ENCODE measurements around the gene ALK. TPM values are rescaled to one million over a fixed set of nuclear protein-coding genes. Genes with fewer than 3 reads are reported as not detected.

Gene ALK
- total and polyA plus RNA-seq, 2 experiments from 2014 or later: 0.35 TPM; not detected in 1

GRCh38 chr2:29638641-29639040, 282.7 kb downstream of the ALK start:
- DNase-seq (ENCODE audit: low spot score) (no peak), ATAC-seq (no peak)
- H2AFZ ChIP-seq: no peak overlapping the region
- H4K20me1 ChIP-seq (replicated peaks; ENCODE audit: insufficient read depth): no peaks in the 10 kb centered on the region
- no peaks in the 10 kb centered on the region for H3K9me2 ChIP-seq (ENCODE audit: insufficient read depth)
- H3K27me3 Mint-ChIP-seq (ENCODE audit: insufficient read depth, low read depth, poor library complexity): no peaks in the 10 kb centered on the region
- no peak overlapping the region for H3K27ac ChIP-seq (ENCODE audit: low read depth)
- peaks cover 3% of the 10 kb centered on the region; the same call in 1 of the 3 replicates for H3K9me3 Mint-ChIP-seq
- no peak overlapping the region for H3K4me3 ChIP-seq
- no peaks in the 10 kb centered on the region for H3K27me3 ChIP-seq (ENCODE audit: insufficient read depth)
- no peak overlapping the region for H3K4me3 Mint-ChIP-seq
- no peaks in the 10 kb centered on the region for H3K4me1 Mint-ChIP-seq
- no peak for TF ChIP-seq CREB1 (CRISPR knock-in tag; IDR thresholded peaks at IDR 0.05; ENCODE audit: low read depth)
- no peak for TF ChIP-seq POLR2AphosphoS5 (IDR thresholded peaks at IDR 0.05; ENCODE audit: low read depth)
- no peak for TF ChIP-seq JUNB (IDR thresholded peaks at IDR 0.05; ENCODE audit: unreplicated experiment)
- TF ChIP-seq ZNF114 (CRISPR knock-in tag; IDR thresholded peaks at IDR 0.05): no peak
- no peak for TF ChIP-seq NANOG (IDR thresholded peaks at IDR 0.05; ENCODE audit: borderline replicate concordance)
- TF ChIP-seq ZNF331 (CRISPR knock-in tag; IDR thresholded peaks at IDR 0.05; ENCODE audit: low read depth): no peak
- TF ChIP-seq, protein P1, sequence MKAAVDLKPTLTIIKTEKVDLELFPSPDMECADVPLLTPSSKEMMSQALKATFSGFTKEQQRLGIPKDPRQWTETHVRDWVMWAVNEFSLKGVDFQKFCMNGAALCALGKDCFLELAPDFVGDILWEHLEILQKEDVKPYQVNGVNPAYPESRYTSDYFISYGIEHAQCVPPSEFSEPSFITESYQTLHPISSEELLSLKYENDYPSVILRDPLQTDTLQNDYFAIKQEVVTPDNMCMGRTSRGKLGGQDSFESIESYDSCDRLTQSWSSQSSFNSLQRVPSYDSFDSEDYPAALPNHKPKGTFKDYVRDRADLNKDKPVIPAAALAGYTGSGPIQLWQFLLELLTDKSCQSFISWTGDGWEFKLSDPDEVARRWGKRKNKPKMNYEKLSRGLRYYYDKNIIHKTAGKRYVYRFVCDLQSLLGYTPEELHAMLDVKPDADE (IDR thresholded peaks at IDR 0.05): no peak
- no peak for TF ChIP-seq CTCF (conservative IDR thresholded peaks at IDR 0.05; ENCODE audit: low read depth in 2 of 2)
- no peak for TF ChIP-seq EZH2 (IDR thresholded peaks at IDR 0.05; ENCODE audit: low read depth, unreplicated experiment)
- no peak for TF ChIP-seq EZH2phosphoT487 (IDR thresholded peaks at IDR 0.05; ENCODE audit: unreplicated experiment)
- no peaks in the 10 kb centered on the region for H3K36me3 ChIP-seq (ENCODE audit: insufficient read depth)
- no peaks in the 10 kb centered on the region for H3K4me1 ChIP-seq (ENCODE audit: insufficient read depth)
- no peak overlapping the region for H3K27ac Mint-ChIP-seq
- no peaks in the 10 kb centered on the region for H3K36me3 Mint-ChIP-seq (ENCODE audit: low read depth)
- no peaks in the 10 kb centered on the region for H3F3A ChIP-seq (replicated peaks; ENCODE audit: low read depth)
- H3K79me2 ChIP-seq (replicated peaks; ENCODE audit: insufficient read depth): no peaks in the 10 kb centered on the region
- no peak overlapping the region for H3K4me2 ChIP-seq

GRCh38 chr2:29634916-29635315, 286.5 kb downstream of the ALK start:
- Mint-ChIP-seq H3K4me1 (no peaks in the 10 kb centered on the region), H3K9me3 (no peaks in the 10 kb centered on the region), H3K36me3 (ENCODE audit: low read depth) (no peaks in the 10 kb centered on the region), H3K27ac (no peak overlapping the region), H3K4me3 (no peak overlapping the region), H3K27me3 (ENCODE audit: insufficient read depth, low read depth, poor library complexity) (peaks cover 2% of the 10 kb centered on the region)
- Histone ChIP-seq H4K20me1 (replicated peaks; ENCODE audit: insufficient read depth) (no peaks in the 10 kb centered on the region), H2AFZ (no peak overlapping the region), H3K27ac (ENCODE audit: low read depth) (no peak overlapping the region), H3K4me2 (no peak overlapping the region), H3K79me2 (replicated peaks; ENCODE audit: insufficient read depth) (no peaks in the 10 kb centered on the region), H3K27me3 (ENCODE audit: insufficient read depth) (no peaks in the 10 kb centered on the region), H3K9me2 (ENCODE audit: insufficient read depth) (no peaks in the 10 kb centered on the region), H3K36me3 (ENCODE audit: insufficient read depth) (no peaks in the 10 kb centered on the region), H3K4me1 (ENCODE audit: insufficient read depth) (no peaks in the 10 kb centered on the region), H3K4me3 (no peak overlapping the region), H3F3A (replicated peaks; ENCODE audit: low read depth) (no peaks in the 10 kb centered on the region)
- no peak for TF ChIP-seq EZH2 (IDR thresholded peaks at IDR 0.05; ENCODE audit: low read depth, unreplicated experiment)
- TF ChIP-seq, protein P1 (IDR thresholded peaks at IDR 0.05): no peak
- no peak for TF ChIP-seq CREB1 (CRISPR knock-in tag; IDR thresholded peaks at IDR 0.05; ENCODE audit: low read depth)
- TF ChIP-seq ZNF114 (CRISPR knock-in tag; IDR thresholded peaks at IDR 0.05): no peak
- no peak for TF ChIP-seq POLR2AphosphoS5 (IDR thresholded peaks at IDR 0.05; ENCODE audit: low read depth)
- DNase-seq (ENCODE audit: low spot score) (no peak), ATAC-seq (no peak)
